ENCODE data around the gene FUT6. TPM values are rescaled to one million over a fixed set of nuclear protein-coding genes. Genes with fewer than 3 reads are reported as not detected.
"Not testable (repeated sequence)": the region's sequence is repeated elsewhere in the genome, so short reads cannot be mapped to it uniquely, and the experiment has no call there.

The FUT6 gene
- total RNA-seq, 2 experiments from 2014 or later, result not detected

DNA sequence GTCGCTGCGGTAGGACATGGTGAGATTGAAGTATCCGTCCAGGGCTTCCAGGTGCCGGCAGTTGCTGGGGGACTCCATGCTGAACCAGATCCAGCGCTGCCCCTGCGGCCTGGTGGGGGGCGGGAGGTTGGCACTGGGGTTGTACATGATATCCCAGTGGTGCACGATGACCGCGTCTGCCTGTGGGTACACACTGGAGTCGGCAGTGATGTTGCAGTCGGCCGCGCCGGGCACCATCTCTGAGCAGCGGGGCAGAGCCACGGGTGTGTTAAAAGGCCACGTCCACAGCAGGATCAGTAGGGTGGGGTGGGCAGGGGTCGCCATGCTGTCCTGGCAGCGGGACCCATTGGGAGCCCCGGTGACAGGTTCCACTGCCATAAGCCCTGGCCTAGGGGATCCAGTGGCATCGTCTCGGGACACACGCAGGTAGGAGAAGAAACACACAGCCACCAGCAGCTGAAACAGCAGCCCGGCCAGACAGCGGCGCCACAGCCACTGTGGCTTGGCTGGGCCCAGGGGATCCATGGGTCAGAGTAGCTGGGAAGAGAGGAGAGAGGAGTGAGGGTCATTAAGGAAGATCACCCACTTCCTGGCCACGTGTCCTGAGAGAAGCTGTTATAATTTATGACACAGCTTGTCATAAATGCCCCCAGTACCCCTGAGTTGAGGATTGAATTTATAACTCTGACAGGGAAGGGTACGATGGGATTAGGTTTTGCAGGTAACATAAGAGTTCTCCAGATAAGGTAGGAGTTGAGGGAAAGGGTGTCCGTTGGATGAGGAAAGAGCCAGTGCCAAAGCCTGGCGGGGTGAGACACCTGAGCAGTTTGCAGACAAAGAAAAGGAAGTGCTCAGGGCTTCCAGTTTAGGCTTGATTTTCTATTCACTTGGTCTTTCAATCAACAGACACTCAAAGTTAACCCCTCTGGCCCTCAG, 28.0 kb upstream of the FUT6 start:
- Mint-ChIP-seq H3K4me1 (no peaks in the 10 kb centered on the region), H3K9me3 (no peaks in the 10 kb centered on the region), H3K27ac (no peak overlapping the region), H3K27me3 (no peaks in the 10 kb centered on the region), H3K36me3 (no peaks in the 10 kb centered on the region), H3K4me3 (no peak overlapping the region)
- no peak for DNase-seq

DNA sequence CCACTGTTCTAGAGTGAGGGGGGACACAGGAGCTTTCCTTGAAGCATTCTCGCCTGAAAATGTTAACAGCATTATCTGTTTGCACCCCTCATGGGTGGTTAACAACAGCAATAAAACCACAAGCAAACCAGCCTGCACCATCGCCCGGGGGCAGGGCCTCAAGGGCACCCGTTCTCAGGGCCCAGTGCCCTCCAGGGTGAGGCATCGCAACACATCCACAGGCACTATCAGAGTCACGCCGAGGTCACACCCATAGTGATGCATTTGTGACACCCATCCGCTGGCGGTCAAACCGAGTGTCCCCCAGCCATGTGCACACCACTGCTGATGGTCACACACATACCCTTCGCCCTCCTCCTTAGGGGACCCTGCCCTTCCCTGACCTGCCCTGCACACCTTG, 26.3 kb upstream of the FUT6 start:
- DNase-seq, result no peak
- H3K4me1 Mint-ChIP-seq, result no peaks in the 10 kb centered on the region
- no peaks in the 10 kb centered on the region for H3K27me3 Mint-ChIP-seq
- H3K27ac Mint-ChIP-seq, result no peak overlapping the region
- no peaks in the 10 kb centered on the region for H3K36me3 Mint-ChIP-seq
- H3K9me3 Mint-ChIP-seq, result no peaks in the 10 kb centered on the region
- H3K4me3 Mint-ChIP-seq, result no peak overlapping the region

DNA sequence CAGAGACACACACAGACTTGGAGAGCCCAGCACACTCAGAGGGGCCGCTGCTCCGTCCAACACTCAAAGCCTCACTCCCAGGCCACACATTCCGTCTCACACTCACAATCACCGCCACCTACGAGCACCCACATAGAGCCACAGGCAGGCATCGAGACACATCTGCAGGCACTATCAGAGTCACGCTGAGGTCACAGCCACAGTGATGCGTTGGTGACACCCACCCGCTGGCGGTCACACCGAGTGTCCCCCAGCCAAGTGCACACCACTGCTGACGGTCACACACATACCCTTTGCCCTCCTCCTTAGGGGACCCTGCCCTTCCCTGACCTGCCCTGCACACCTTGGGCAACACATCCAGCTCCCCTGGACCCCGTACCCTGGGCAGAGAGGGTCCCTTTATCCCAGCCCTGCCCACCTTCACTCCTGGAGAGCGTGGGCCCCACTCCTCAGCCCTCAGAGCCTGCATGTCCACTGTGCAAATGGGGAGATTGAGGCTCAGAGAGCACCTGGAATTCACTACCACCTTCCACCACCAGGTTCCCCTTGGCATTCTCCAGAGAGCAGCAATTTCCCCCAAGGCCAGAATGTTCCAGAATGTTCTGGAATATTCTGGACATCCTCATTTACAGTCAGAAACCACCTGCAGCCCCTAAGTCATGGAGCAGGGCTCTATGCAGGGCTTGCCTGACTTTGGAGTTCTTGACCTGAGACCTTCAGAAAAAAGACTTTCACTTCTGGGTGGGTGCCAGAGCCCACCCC, 25.4 kb upstream of the FUT6 start:
- Mint-ChIP-seq H3K4me3 (no peak overlapping the region), H3K27me3 (no peaks in the 10 kb centered on the region), H3K36me3 (no peaks in the 10 kb centered on the region), H3K4me1 (no peaks in the 10 kb centered on the region), H3K27ac (no peak overlapping the region), H3K9me3 (no peaks in the 10 kb centered on the region)
- no peak for DNase-seq

DNA sequence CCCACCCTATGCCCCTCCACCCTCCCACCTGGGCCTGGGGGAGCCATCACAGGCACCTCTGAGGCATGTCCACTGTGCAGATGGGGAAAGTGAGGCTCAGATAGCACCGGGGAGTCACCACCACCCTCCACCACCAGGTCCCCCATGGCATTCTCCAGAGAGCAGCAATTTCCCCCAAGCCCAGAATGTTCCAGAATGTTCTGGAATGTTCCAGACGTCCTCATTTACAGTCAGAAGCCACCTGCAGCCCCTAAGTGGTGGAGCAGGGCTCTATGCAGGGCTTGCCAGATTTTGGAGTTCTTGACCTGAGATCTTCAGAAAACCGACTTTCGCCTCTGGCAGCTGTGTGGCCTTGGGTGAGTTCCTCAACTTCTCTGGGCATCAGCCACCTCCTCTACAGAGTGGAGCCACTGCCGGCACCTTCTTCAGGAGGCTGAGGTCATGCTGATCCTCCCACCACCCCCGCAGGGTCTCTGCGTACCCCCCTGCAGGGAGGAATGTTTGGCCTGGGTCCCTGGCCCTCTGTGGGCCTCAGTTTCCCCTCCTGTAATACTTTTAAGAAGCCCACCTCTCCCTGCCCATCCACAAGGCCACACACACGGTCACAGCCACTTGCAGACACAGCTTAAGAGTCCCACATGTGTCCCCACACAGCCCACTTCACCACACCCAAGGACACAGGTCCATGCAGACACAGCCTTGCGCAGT, 24.7 kb upstream of the FUT6 start:
- no peak overlapping the region for H3K4me3 Mint-ChIP-seq
- DNase-seq, result no peak
- no peaks in the 10 kb centered on the region for H3K4me1 Mint-ChIP-seq
- no peaks in the 10 kb centered on the region for H3K9me3 Mint-ChIP-seq
- no peaks in the 10 kb centered on the region for H3K27me3 Mint-ChIP-seq
- no peaks in the 10 kb centered on the region for H3K36me3 Mint-ChIP-seq
- no peak overlapping the region for H3K27ac Mint-ChIP-seq

DNA sequence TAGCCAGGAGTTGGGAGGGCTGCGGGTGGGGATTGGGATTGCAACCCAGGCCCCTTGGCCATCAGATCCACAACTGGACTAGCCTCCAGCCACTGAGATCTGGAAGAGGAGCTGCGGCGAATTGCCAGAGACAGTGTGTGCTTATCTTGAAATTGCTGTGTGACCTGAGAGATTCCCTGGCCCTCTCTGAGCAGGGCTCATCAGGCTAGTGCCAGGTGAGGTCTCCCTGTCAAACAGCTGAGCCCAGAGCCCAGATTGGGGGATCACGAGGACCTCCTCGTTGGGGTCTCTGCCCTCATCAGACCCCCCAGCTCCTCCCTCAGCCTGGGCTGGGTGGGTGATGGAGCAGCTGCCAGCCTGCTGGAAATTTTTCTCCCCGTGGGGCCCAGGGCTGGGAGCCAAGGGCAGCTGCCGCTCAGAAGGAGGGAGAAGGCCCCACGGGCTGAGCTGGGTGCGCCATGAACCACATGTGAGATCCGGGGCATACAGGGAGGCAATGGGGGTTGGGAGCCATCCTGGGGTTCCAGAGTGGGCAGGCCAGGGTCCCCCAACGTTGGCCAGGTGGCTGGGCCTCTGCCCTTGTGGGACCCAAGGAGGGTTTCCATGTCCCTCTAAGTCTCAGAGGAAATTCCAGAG, 23.6 kb upstream of the FUT6 start:
- no peak overlapping the region for H3K4me3 Mint-ChIP-seq
- no peaks in the 10 kb centered on the region for H3K4me1 Mint-ChIP-seq
- H3K27ac Mint-ChIP-seq, result no peak overlapping the region

DNA sequence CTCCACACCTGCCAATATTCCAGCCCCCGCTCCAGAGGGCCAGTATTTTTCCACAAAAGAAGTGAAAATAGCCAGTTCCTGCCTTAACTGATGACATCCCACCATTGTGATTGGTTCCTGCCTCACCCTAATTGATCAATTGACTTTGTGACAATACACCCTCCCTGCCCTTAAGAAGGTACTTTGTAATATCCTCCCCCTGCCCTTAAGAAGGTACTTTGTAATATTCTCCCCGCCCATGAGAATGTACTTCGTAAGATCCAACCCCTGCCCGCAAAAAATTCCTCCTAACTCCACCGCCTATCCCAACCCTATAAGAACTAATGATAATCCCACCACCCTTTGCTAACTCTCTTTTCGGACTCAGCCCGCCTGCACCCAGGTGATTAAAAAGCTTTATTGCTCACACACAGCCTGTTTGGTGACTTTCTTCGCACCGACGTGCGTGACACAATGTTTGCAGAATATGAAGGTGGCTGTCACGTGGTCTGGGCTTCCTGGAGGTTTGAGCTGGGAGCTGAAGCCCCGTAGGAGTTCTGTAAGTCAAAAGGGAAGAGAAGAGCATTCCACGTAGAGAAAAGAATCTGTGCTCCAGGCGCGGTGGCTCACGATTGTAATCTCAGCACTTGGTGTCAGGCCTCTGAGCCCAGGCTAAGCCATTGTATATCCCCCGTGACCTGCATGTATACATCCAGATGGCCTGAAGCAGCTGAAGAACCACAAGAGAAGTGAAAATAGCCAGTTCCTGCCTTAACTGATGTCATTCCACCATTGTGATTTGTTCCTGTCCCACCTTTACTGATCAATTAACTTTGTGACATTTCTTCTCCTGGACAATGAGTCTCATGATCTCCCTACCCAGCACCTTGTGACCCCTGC, 17.9 kb upstream of the FUT6 start:
- Mint-ChIP-seq H3K36me3 (no peaks in the 10 kb centered on the region), H3K27ac (no peak overlapping the region), H3K4me3 (no peak overlapping the region), H3K27me3 (peaks cover 4% of the 10 kb centered on the region), H3K9me3 (no peaks in the 10 kb centered on the region), H3K4me1 (no peaks in the 10 kb centered on the region)
- DNase-seq, result no peak

More for the DNA sequence above, 23.6 kb upstream of the FUT6 start:
- no peaks in the 10 kb centered on the region for H3K36me3 Mint-ChIP-seq
- H3K9me3 Mint-ChIP-seq, result no peaks in the 10 kb centered on the region
- DNase-seq, result no peak
- no peaks in the 10 kb centered on the region for H3K27me3 Mint-ChIP-seq

DNA sequence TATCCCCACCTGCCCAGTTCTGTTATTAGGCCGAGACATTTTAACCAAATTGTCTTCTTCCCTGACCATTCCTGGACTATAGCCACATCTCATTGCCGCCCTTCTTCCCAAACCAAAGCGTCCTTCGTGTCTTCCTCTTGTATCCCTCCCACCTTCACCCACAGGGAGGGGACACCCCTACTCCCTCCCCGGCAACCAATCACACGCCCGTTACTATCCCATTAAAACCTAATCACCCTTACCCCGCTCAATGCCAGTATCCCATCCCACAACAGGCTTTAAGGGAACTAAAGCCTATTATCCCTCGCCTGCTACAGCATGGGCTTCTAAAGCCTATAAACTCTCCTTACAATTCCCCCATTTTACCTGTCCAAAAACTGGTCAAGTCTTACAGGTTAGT, 15.6 kb upstream of the FUT6 start:
- H3K27ac Mint-ChIP-seq, H3K27me3 Mint-ChIP-seq, DNase-seq, H3K4me1 Mint-ChIP-seq, H3K4me3 Mint-ChIP-seq, H3K9me3 Mint-ChIP-seq, H3K36me3 Mint-ChIP-seq: not testable (repeated sequence)

DNA sequence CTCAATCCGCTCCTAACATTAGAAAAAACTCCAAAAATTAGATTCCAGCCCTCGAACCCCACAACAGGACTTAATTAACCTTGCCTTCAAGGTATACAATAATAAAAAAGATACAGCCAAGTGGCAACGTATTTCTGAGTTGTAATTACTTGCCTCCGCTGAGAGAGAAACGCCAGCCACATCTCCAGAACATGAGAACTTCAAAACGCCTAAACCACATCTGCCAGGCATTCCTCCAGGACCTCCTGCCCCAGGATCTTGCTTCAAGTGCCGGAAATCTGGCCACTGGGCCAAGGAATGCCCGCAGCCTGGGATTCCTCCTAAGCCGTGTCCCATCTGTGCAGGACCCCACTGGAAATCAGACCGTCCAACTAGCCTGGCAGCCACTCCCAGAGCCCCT, 14.6 kb upstream of the FUT6 start:
- DNase-seq, H3K4me3 Mint-ChIP-seq, H3K4me1 Mint-ChIP-seq, H3K27ac Mint-ChIP-seq, H3K36me3 Mint-ChIP-seq, H3K27me3 Mint-ChIP-seq, H3K9me3 Mint-ChIP-seq: not testable (repeated sequence)

DNA sequence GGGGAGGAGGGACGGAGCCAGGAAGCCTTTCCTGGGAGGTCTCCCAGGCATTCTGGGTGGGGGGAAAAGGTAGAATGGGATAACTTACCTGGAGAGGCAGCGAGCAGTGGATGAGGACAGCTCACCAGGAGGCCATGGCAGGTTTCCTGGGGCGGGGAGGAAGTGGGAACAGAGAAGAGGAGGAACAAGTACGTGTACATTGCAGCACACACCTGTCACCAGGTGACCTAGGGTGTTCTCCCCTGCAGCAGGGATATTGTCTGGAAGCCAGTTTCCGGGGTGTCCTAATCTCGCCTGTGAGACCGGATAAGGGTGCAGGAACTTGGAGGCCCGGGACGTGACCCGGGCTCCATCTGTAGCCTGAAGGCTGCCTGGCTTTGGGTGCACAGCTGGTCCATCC, 11.8 kb upstream of the FUT6 start, which contains the start of gene FUT3:
Gene FUT3 (minus strand): TSS at position 148 of the 400 bp plus-strand sequence.
- Mint-ChIP-seq H3K9me3 (no peaks in the 10 kb centered on the region), H3K27ac (no peak within 1 kb of the TSS), H3K4me1 (no peaks in the 10 kb centered on the region), H3K27me3 (peaks cover 4% of the 10 kb centered on the region), H3K36me3 (no peaks in the 10 kb centered on the region), H3K4me3 (no peak within 1 kb of the TSS)
- DNase-seq, result no peak

DNA sequence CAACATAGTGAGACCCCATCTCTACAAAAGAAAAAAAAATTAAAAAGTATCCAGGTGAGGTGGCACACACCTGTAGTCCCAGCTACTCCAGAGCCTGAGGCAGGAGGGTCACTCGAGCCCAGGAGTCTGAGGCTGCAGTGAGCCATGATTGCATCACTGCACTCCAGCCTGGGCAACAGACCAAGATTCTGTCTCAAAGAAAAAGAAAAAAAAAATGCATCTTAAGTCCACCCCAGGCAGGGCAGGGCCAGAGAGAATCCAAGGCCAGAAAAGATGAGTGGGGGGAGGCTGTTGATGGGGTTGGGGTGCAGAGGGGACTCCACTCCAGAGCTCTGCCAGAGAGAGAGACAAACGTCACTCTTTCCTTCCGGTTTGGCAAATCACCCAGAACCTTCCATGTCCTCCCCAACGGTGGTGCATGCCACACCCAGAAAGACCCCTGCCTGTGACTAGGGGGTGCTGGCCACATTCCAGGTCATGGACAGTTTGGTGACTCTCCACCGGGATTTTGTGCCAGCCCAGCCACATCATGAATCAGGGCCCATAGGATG, 11.3 kb upstream of the FUT6 start:
- no peaks in the 10 kb centered on the region for H3K36me3 Mint-ChIP-seq
- H3K27ac Mint-ChIP-seq, result no peak overlapping the region
- no peaks in the 10 kb centered on the region for H3K4me1 Mint-ChIP-seq
- no peak for DNase-seq
- H3K4me3 Mint-ChIP-seq, result no peak overlapping the region
- H3K27me3 Mint-ChIP-seq, result peaks cover 4% of the 10 kb centered on the region
- H3K9me3 Mint-ChIP-seq, result no peaks in the 10 kb centered on the region

DNA sequence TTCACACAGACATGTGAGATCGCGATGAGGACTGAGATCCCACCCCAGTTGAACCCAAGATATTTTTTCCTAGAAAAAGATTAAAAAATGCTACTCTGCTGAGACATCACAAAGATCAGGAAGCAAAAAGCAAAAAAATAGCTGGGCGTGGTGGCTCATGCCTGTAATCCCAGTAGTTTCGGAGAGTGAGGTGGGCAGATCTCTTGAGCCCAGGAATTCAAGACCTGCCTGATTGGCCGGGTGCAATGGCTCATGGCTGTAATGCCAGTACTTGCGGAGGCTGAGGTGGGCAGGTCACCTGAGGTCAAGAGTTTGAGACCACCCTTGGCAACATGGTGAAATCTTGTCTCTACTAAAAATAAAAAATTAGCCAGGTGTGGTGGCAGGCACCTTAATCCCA, 10.7 kb upstream of the FUT6 start:
- no peaks in the 10 kb centered on the region for H3K36me3 Mint-ChIP-seq
- DNase-seq, result no peak
- H3K4me3 Mint-ChIP-seq, result no peak overlapping the region
- H3K9me3 Mint-ChIP-seq, result no peaks in the 10 kb centered on the region
- peaks cover 4% of the 10 kb centered on the region for H3K27me3 Mint-ChIP-seq
- no peaks in the 10 kb centered on the region for H3K4me1 Mint-ChIP-seq
- H3K27ac Mint-ChIP-seq, result no peak overlapping the region

DNA sequence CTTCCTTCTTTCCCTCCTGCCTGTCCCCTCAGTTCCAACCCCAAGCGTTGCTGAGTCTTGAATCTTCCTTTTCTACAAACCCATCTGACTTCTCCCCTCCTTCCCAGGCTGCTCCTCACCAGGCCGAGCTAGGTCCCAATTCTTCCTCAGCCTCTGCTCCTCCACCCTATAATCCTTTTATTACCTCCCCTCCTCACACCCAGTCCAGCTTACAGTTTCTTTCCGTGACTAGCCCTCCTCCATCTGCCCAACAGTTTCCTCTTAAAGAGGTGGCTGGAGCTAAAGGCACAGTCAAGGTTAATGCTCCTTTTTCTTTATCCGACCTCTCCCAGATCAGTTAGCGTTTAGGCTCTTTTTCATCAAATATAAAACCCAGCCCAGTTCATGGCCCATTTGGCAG, 9.1 kb upstream of the FUT6 start:
- not testable (repeated sequence) for DNase-seq, H3K4me3 Mint-ChIP-seq, H3K36me3 Mint-ChIP-seq, H3K9me3 Mint-ChIP-seq, H3K4me1 Mint-ChIP-seq, H3K27me3 Mint-ChIP-seq, H3K27ac Mint-ChIP-seq

DNA sequence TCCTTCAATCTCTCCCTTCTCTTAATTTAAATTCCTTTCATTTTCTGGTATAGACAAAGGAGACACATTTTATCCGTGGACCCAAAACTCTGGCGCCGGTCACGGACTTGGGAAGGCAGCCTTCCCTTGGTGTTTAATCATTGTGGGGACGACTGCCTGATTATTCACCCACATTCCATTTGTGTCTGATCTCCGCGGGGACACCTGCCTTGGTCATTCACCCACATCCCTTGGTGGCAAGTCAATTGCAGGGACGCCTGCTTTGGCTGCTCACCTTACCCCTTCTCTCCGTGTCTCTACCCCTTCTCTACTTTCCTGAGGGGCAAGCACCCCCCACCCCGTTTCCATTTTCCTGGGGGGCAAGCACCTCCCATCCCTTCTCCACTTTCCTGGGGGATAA, 8.3 kb upstream of the FUT6 start:
- H3K36me3 Mint-ChIP-seq, H3K4me3 Mint-ChIP-seq, H3K27ac Mint-ChIP-seq, H3K27me3 Mint-ChIP-seq, DNase-seq, H3K9me3 Mint-ChIP-seq, H3K4me1 Mint-ChIP-seq: not testable (repeated sequence)
